Measurements from ENCODE around the gene CNDP1.

The CNDP1 gene

DNA sequence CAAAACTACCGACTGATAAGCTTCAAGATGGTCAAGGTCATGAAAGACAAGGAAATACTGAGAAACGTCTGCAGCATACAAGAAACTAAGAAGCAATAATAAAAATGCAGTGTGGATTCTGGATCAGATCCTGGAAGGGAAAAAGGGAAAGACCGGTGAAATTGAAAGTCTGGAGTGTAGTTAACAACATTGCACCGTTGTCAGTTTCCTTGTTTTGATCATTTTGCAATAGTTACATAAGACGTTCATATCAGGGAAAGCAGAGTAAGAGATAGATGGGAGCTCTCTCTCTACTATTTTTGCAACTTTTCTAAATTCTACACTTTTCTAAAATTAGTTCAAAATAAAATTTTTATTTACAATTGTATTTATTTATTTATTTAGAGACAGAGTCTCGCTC is 48.3 kb downstream of the CNDP1 start:
- DNase-seq (ENCODE audit: low read depth), result no peak

DNA sequence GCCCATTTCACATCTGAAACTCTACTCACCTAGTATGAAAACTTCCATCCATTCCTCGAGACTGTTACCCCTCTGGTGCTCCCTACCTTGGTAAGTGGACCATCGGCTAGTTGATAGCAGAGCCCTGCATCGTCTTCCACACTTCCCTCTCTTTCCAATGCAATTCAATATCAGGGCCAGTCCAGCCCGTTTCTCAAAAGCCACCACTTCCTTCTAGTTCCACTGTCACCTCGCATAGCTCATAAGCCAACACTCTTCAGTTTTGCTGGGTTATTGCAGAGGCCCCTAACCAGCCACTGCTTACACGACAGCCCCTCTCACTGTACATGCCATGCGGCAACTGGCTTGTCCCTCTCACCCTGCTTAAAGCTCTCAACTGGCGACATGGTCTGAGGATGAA is 53.1 kb downstream of the CNDP1 start:
- DNase-seq (ENCODE audit: low read depth), result no peak

DNA sequence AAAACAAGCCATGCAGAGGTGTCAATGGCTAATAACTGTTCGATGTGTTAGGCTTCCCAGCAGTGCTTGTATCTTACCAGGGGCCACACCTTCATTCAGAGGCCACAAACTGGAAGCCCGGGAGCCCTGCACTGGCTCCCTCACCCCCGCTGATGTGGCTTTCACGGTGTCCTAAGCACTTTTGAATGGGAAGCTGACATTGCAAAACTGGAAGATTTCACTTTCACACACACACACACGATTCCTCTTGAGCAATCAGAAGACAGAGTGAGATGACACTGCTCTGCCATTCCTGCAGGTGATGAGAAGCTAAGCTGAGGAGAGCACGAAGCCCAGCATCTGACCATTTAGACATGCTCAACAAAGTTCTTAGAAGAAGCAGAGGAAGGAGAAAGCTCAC is 54.7 kb downstream of the CNDP1 start:
- no peak for DNase-seq (ENCODE audit: low read depth)

DNA sequence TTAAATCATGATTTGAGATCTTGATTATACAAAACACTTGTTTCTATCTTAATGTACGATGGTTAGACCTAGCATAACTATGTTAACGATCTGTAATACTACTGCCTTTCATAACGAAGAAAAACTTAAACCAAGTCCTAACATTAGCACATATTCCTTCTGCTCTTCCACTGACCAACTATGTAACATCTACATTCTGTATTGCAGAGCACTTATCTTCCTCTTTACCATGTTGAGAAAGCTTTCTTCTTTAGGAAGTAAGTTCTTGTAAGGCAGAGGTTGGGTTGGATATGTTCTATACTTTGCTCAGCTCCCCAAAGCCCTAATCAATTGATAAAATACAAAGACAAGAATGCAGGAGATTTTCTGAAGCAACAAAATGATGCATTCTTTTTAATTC is 55.5 kb downstream of the CNDP1 start:
- no peak for DNase-seq (ENCODE audit: low read depth)

DNA sequence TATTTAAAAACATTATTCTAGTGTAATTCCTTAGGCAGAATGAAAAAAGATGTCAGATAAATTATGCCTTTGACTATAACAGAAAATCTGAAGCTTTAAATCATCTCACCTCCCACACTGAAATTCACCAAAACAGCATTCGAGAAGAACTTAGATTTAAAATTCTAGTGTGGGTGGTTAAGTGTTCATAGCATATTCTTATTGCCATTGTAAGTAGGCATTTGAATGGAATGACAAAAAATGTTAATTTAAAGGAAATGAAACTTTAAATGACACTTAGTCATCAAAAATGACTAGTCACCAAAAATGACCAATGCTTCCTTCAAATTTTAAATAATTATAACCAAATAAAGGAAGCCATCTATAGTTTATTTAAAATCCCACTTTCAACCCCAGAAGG is 56.4 kb downstream of the CNDP1 start:
- no peak for DNase-seq (ENCODE audit: low read depth)

DNA sequence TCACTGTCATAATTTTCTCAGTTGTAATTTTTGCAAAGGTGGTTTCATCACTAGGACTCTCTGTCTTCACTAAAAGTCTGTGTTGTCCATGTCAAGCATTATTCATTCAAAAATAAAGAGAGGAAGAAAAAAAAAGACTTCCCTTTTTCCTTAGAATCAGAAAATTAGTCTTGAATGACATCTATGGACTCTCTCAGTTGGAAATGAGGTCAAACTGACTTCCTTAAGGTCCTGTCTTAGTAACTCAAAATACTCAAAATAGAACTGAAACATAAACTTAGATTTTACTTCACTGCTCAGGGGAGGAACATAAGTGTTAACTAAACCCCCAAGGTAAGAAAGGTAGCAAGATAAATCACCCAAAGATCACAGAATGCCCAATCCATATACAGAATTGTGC is 61.1 kb downstream of the CNDP1 start:
- no peak for DNase-seq (ENCODE audit: low read depth)

DNA sequence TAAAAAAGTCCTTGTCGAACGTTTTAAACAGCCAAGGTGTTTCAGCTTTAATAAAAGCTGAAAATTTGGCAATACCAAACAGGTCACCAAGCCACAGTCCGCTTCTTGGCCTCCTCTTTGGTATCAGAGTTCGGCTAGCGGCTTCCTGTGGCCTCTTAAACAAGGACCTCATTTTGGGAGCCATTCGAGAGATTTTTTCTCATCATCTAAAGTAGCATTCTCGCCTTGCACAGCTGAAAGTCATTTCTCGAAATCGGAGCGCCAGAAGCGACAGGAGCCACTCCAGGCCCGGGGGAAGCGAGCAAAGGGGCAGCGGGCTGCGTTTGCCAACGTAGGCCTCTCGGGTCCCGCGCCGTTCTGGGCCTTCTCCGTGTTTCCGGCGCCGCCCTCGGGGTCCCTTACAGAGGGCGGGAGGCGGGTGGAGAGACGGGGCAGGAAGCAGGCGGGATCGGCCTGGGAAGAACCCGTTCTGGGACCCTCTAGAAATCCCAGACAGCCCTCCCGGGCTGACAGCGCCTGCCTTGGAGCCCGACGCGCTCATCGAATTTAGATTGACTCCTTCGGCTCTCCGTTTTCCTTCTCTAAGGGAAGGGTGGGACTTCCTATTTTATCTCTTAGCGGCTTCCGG is 62.8 kb downstream of the CNDP1 start:
- DNase-seq (ENCODE audit: low read depth), result peak; percentile 53

DNA sequence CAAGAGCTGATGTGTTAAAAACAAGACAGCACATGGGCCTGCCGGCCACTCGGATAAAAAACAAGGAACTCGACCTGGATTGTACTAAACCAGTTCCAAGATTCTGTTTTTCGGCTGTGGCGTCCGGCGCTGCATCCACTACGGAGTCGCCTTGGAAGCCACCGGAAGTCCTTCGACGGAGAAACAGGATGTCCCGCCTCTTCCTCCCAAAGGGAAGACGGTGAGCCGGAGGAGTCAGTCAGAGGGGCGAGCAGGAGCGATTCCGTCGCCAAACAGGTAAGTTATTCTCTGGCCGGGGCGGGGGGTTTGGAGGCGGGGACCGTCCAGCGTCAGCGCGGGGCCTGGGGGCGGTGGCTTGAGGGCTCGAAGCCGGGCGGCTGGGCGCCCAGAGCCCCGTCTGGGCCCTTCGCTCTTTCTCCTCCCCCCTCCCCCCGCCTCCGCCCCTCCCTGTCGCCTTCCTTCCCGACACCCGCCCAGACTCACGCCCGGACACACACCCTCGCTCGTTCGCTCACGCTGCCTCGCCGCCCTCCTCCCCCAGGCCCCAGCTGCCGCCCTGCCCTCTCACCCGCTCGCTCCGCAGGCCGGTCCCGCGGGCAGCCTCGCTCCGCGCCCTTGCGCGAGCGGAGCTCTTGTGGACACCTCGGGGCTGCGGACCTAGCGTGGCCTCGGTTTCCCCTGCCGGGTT is 63.5 kb downstream of the CNDP1 start, which contains the start of gene ZNF407:
Gene ZNF407, plus strand, starts transcription at position 209 of the 688 bp plus-strand sequence. CDS start 33,150 bp downstream, outside the sequence.
- peak; percentile 87 for DNase-seq (ENCODE audit: low read depth)

DNA sequence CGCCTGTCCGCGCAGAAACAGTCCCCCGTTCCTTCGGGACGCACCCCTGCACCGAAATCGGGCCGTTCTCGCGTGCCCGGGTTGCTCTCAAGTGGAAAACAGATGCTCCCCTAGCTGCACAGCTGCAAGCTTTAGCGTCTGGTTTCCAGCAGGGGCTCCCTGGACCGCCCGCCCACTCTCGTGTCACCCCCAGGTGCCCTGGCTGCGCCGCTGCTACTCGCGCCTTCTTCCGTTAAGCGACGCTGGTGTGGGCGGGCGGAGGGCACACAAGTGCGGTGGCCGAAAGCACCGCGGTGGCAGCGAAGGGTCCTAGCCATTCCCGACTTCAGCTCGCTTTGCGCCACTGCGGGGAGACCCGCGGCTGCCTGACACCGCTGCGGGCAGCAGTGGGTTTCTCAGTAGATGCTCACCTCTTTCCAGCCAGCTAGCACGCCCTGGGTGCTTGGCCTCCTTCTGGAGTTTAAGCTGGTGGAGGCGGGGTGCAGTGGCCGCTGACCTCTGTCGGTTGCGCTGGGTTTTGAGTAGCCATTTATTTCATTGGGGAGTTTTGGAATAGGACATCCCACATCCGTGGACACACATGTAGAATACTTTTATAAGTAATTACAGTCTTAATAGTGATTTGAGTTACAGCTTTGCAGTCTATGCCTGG is 64.2 kb downstream of the CNDP1 start:
- peak; percentile 59 for DNase-seq (ENCODE audit: low read depth)

DNA sequence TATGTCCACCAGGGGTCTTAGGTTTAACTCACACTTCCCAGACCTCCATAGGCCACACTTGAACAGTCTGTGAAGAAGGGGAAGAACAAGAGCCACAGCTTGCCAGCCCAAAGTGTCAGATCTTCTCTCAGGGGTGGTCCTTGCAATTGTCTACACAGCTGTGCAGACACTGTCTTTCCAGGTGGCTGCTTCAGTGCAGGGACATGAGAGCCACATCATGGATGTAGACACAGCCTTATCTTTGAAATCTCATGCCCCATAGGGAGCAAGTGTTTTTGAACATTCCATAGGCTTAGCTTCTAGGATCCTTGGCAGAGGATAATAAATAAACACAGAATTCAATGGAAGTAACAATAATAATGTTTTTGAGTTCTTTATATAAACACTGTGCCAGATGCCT is 70.1 kb downstream of the CNDP1 start:
- no peak for DNase-seq (ENCODE audit: low read depth)

DNA sequence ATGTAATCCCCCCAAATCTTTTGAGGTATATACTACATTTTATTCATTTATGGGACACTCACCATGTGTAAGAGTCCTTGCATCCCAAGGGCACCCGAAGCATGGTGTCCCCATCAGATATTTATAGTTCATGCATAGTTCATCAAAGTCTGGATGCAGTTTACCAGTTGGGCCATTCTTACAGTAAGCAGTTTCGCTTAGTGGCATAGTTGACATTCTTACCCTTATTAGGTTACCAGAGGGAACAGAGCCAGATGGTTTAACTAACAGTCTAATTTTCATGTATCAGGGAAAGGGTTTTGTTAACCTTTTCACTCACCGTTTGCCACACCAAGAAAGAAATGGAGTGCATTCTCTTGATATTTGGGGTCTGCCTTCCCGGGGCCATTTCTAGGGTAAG is 70.5 kb downstream of the CNDP1 start:
- no peak for DNase-seq (ENCODE audit: low read depth)

DNA sequence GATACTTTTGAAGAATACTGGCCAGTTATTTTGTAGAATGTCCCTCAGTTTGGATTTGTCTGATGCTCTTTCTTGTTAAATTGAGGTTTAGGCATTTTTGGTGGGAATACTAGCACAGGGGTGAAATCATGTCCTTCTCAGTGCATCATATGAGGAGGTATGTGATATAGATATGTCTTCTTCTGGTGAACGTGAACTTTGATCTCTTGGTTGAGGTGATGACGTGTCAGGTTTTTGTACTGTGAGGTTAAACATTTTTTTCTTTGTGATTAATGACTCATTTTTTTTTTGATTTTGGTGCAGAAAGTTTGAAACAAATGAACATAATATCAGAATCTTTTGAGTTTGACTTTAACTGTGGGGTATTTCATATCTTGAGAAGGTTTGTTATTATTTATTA is 74.4 kb downstream of the CNDP1 start:
- no peak for DNase-seq (ENCODE audit: low read depth)

DNA sequence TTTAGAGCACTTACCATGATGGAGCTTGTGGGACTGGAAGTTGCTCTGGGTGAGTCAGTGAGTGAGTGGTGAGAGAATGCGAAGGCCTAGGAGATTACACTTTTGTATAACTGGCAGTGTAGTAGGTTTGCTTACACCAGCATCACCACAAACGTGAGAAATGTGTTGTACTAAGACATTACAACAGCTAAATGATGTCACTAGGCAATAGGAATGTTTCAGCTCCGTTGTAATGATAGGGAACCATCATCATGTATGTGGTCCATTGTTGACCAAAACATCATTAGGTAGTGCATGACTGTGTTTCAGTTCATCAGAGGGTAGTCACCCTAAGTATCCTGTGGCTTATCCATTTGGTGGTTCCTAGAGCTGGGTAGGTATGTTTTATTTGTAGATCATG is 75.2 kb downstream of the CNDP1 start:
- DNase-seq (ENCODE audit: low read depth), result no peak

DNA sequence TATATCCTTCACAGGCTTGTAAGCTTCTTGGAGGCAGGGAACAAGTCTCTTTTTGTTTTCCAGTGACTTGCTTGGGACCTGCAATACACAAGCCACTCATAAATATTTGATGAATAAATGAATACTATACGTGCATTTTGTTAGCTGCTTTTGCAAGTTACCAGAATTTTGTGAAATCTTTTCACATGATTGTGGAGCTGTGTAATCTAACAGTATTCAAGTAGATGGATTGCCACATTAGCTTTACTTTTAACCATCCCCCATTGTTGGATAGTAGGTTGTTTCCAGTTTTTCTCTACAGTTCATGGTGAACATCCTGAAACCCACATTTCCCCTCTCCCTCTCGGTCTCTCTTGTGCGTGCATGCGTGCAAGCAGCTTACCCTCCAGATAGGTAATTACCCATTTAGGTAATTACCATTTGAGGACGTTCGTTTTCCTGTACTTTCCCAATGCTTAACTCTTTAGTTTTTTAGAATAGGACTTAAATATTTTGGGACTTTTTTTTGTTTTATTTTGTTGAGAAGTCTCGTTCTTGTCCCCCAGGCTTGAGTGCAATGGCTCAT is 75.8 kb downstream of the CNDP1 start:
- no peak for DNase-seq (ENCODE audit: low read depth)

DNA sequence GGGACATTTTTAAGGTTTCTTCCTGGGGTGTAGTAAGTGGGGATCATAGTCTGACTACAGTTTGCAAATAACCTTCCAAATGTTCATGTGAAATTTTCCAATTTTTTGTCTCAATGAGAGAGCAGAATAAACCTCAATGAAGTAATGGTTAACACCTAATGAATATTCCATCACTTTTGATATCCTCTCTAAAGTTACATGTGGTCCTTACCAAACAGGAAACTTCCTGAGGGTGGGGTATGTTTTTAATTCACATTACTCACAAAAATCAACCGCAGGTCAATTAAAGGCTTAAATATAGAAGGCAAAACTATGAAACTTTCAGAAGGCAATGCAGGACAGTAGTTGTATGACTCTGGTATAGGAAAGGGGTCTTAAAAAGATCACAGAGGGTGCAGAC is 76.6 kb downstream of the CNDP1 start:
- no peak for DNase-seq (ENCODE audit: low read depth)

DNA sequence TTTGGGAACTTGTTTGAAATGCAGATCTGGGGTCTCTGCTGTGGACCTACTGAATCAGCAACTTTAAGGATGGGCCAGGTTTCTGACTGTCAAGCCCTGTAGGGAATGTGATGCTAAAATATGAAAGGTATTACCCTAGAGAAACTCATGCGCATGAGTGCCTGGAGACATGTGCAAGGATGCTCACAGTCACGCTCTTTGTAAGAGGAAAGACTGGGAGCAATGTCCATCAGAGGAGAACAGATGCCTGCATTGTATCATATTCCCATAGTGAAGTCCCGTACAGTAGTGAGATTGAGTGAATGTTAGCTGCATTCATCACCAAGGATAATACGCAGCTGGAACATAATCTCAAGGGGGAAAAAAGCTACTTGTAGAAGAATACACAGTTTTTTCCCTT is 77.5 kb downstream of the CNDP1 start:
- no peak for DNase-seq (ENCODE audit: low read depth)

DNA sequence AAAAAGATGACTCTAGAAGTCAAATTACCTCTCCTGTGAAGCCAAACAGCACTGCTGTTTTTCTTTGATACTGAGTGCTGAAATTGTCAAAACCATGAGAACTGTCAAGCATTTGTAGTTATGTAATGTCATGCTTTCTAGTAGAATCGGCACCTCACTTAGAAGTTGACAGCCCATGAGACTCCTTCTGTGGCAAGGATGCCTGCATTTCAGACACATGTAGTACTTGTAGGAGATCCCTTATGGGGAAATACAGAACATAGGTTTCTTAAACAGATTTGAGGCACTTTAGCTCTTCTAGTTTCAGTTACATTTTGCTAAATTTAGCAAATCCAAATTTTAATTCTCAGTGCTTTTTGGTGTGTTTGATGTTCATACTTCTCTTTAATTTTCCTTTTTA is 79.1 kb downstream of the CNDP1 start:
- DNase-seq (ENCODE audit: low read depth), result no peak

DNA sequence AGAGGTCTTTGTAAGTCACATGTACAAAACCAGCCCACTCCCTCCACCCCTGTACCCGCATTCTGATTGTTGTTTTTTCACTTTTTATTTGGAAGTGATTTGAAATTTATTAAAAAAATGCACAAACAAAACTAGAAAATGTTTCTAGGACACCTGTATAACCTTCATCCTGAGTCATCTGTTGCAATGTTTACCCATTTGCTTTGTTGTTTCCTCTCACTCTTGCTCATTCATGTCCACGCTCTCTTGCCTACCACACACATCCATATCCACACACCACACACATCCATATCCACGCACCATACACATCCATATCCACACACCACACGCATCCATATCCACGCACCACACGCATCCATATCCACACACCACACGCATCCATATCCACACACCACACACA is 82.2 kb downstream of the CNDP1 start:
- no peak for DNase-seq (ENCODE audit: low read depth)

DNA sequence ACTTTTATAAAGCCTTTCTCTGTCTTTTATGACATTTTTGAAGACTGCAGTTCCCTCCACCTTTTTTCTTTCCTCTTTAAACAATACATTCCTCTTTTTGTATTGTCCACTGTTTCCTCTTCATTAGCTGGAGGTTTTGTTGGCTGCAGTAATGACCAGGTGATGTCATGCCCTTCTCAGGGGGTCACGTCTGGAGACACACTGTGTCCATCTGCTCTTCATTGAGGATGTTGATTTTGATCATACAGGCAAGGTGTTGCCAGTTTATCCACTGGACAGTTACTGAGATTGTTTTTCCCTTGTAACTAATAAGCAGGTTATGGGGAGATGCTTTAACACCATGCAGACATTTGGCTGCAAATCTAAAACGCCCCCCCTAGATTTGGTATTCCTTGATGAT is 83.2 kb downstream of the CNDP1 start:
- no peak for DNase-seq (ENCODE audit: low read depth)

DNA sequence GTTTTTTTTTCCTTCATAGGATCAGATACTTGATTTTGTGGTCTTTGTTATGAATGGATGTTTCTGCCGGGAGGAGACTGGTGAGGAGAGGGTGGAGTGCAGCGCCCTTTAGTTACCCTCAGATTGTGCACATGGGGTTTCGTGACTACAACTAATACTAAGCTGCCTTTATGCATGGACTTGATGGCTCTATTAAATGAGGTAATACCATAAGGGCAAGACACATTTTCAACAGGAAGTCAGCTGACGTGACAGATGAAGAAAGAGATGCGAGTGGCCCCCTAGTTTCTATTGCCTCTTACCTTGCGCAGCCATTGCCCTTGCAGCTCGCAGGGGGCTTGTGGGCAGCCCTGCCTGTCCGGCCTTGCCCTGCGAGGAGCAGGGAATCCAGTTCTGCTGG is 87.8 kb downstream of the CNDP1 start:
- DNase-seq (ENCODE audit: low read depth), result no peak

DNA sequence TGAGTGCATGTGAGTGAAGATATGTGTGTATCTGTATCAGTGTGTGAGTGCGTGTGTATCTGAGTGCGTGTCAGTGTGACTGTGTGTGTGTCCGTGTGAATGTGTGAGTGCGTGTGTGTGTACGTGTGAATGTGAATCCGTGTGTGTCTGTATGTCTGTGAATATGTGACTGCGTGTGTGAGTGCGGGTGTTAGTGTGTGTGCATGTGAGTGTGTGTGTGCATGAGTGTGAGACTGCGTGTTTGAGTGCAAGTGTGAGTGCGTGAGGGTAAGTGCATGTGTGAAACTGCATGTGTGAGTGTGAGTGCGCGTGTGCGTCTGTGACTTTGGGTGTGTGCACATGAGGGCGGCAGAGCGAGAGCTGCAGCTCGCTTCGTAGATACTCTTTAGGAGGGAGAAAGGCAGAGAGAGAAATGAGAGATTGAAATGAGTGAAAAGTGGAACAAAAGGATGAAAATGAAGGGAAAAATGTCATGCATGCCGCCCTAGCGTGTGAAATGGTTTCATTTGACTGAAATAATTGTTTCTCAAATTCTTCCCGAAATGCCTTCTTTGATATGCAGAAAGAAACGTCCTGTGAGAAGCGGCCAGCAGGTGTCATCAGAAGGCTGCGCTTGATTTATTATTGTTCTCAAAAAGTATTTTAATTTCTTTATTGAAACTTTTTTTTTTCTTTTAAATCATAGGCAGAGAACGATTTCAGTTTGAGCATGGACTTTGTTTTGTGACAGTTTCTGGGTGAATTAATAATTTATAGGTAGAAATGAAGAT is 88.9 kb downstream of the CNDP1 start:
- no peak for DNase-seq (ENCODE audit: low read depth)

DNA sequence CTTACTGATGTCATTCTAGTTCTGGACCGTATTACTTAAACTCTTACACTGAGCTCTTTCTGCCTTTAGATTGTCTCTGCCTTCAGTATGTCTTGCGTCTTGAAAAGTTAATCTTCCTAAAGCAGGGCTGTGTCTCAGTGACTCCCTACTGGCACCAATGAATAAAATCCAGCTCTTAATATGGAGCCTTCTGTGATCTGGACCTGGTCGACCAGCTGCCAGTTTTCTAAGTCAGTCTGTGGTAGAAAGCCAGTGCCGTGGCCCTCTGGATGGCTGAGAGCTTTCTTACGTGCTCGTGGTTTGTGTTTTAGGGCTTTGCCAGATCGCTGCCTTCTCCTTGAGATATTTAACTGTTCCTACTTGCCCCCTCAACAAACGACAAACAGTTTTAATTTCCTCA is 90.2 kb downstream of the CNDP1 start:
- no peak for DNase-seq (ENCODE audit: low read depth)

DNA sequence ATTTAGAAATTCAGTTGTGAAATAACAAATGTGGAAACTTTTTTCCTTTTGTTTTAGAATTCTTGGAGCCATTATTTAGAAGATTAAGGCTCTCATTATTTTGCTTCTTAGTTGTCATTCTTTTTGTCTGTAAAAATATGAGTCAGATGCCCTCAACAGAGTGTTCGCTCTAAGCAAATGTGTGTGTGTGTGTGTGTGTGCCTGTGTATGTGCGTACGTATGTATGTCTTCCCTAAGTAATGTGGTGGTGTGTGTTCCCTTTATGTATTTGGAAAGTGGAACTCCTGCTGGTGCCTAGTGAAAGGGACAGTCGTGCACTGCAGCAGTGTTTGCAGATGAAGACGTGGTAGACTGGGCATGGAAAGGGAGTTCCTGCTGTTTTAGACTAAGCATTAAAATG is 90.9 kb downstream of the CNDP1 start:
- DNase-seq (ENCODE audit: low read depth), result no peak

Measured in activated T-cell treated with anti-CD3 and anti-CD28 coated beads for 24 hours (primary cell).